HL-60 (cell line): ENCODE results near the gene TEX28.

ENCODE experiments used
- CTCF ChIP-seq: IDR thresholded peaks from one replicate; pipeline ENCODE4 v1.5.1; 2011; ENCODE audit warnings: low read length, control low read depth, inconsistent platforms; ENCODE audit not compliant: insufficient read depth
- GABPA ChIP-seq: IDR thresholded peaks from 2 replicates; pipeline ENCODE4 v1.6.1; 2012; ENCODE audit warnings: low read depth
- POLR2AphosphoS5 ChIP-seq: IDR thresholded peaks from 2 replicates; pipeline ENCODE4 v1.6.1; 2012; ENCODE audit warnings: low read depth
- REST ChIP-seq: IDR thresholded peaks from 2 replicates; pipeline ENCODE4 v1.6.1; 2012; ENCODE audit warnings: low read depth; ENCODE audit not compliant: insufficient replicate concordance

- TF ChIP-seq POLR2AphosphoS5 (no peak), GABPA (no peak), CTCF (peak; percentile 58), REST (no peak)
Observed at GRCh38 chrX:154308108-154308946, 13.4 kb upstream of the TEX28 start.
